ENCODE measurements around the gene GPR139.

Gene GPR139

GRCh38 chr16:20073203-20074098 lies at the start of gene GPR139:
TSS of gene GPR139 (minus strand) at chr16:20073890. CDS start at chr16:20073616, 274 bp downstream.
- DNase-seq, result no peak

GRCh38 chr16:20122011-20122410 lies 48.3 kb upstream of the GPR139 start:
- DNase-seq, result no peak

GRCh38 chr16:20114356-20114755 lies 40.7 kb upstream of the GPR139 start:
- no peak for DNase-seq

- DNase-seq, result no peak
Measured at GRCh38 chr16:20111143-20111542, 37.5 kb upstream of the GPR139 start.

- DNase-seq, result no peak
Measured at GRCh38 chr16:20107083-20107482, 33.4 kb upstream of the GPR139 start.

GRCh38 chr16:20104563-20105183 lies 31.0 kb upstream of the GPR139 start:
- no peak for DNase-seq

GRCh38 chr16:20102521-20102920 lies 28.8 kb upstream of the GPR139 start:
- no peak for DNase-seq

- DNase-seq, result no peak
Measured at GRCh38 chr16:20102021-20102420, 28.3 kb upstream of the GPR139 start.

GRCh38 chr16:20099375-20099774 lies 25.7 kb upstream of the GPR139 start:
- no peak for DNase-seq

- no peak for DNase-seq
Measured at GRCh38 chr16:20094157-20094556, 20.5 kb upstream of the GPR139 start.

- no peak for DNase-seq
Measured at GRCh38 chr16:20089246-20089965, 15.7 kb upstream of the GPR139 start.

- no peak for DNase-seq
Measured at GRCh38 chr16:20084624-20085226, 11.0 kb upstream of the GPR139 start.

- no peak for DNase-seq
Measured at GRCh38 chr16:20079106-20079505, 5.4 kb upstream of the GPR139 start.

GRCh38 chr16:20075243-20075642 lies 1.6 kb upstream of the GPR139 start:
- no peak for DNase-seq

GRCh38 chr16:20074099-20074991 lies 655 bp upstream of the GPR139 start:
- DNase-seq, result no peak

- no peak for DNase-seq
Measured at GRCh38 chr16:20072874-20073202, 852 bp downstream of the GPR139 start.

GRCh38 chr16:20072146-20072873 lies 1.4 kb downstream of the GPR139 start:
- DNase-seq, result no peak

GRCh38 chr16:20064931-20065330 lies 8.8 kb downstream of the GPR139 start:
- DNase-seq, result no peak

- no peak for DNase-seq
Measured at GRCh38 chr16:20064520-20064919, 9.2 kb downstream of the GPR139 start.

- no peak for DNase-seq
Measured at GRCh38 chr16:20061132-20061531, 12.6 kb downstream of the GPR139 start.

- DNase-seq, result no peak
Measured at GRCh38 chr16:20056436-20056835, 17.3 kb downstream of the GPR139 start.

GRCh38 chr16:20053336-20053735 lies 20.4 kb downstream of the GPR139 start:
- DNase-seq, result no peak

Measured in hematopoietic multipotent progenitor cell treated with erythropoietin and hydrocortisone succinate and interleukin-3 and kit ligand, for 6 days (in vitro differentiated cells).